IMR-90 (cell line): ENCODE results near the gene GABPB2. TPM values are rescaled to one million over a fixed set of nuclear protein-coding genes. Genes with fewer than 3 reads are reported as not detected.

Source experiments
- ATAC-seq: fragments of 200-7000 bp; cut with Tn5 transposase; 2 replicates; pipeline ENCODE4 v1.9.1; 2020; ENCODE audit warnings: low read depth, mild to moderate bottlenecking, moderate library complexity
- BruUV-seq: library from RNA; stranded (reverse); fragments of 400-500 nt; replicated peaks from 2 replicates; lab custom pipeline; 2021; lab: Mats Ljungman, UMichigan
- CTCF ChIA-PET: fragments of 300-600 bp; formaldehyde crosslinking; extraction: SDS; loops from one replicate; lab custom pipeline; 2021; ENCODE audit warnings: antibody characterized with exemption; lab: Yijun Ruan, JAX
- POLR2A ChIA-PET: fragments of 300-600 bp; sonication (Branson Sonifier 250); formaldehyde crosslinking; loops from one replicate; lab custom pipeline; 2022; ENCODE audit warnings: antibody characterized with exemption; ENCODE audit not compliant: unreplicated experiment; lab: Charles Lee
- DNase-seq: peaks from one replicate; pipeline ENCODE4 v3.0.0; 2013
- H2AFZ ChIP-seq: replicated peaks from 2 replicates; pipeline ENCODE3; 2013; ENCODE audit warnings: low read length, mild to moderate bottlenecking; ENCODE audit not compliant: poor library complexity
- H2AK5ac ChIP-seq: 2 replicates; pipeline ENCODE4 v1.6.1; 2013; ENCODE audit warnings: low read depth, low read length, inconsistent platforms
- H2AK9ac ChIP-seq: replicated peaks from 2 replicates; pipeline ENCODE3; 2013; ENCODE audit warnings: mild to moderate bottlenecking, low read depth, low read length, moderate library complexity; ENCODE audit not compliant: poor library complexity
- H2BK120ac ChIP-seq: 2 replicates; pipeline ENCODE4 v1.6.1; 2013; ENCODE audit warnings: low read depth, low read length, inconsistent platforms
- H2BK15ac ChIP-seq: 3 replicates; pipeline ENCODE4 v1.6.1; 2013; ENCODE audit warnings: low read depth, low read length, inconsistent platforms
- H2BK20ac ChIP-seq: 2 replicates; pipeline ENCODE4 v1.6.1; 2013; ENCODE audit warnings: low read depth, mild to moderate bottlenecking, inconsistent platforms, low read length, moderate library complexity
- H2BK5ac ChIP-seq: 2 replicates; pipeline ENCODE4 v1.6.1; 2013; ENCODE audit warnings: mild to moderate bottlenecking, low read depth, low read length, inconsistent platforms; ENCODE audit not compliant: poor library complexity, severe bottlenecking
- H3K14ac ChIP-seq: replicated peaks from 2 replicates; pipeline ENCODE4 v1.6.1; 2013; ENCODE audit warnings: low read depth, low read length, inconsistent platforms
- H3K18ac ChIP-seq: 2 replicates; pipeline ENCODE4 v1.6.1; 2013; ENCODE audit warnings: low read depth, low read length, control low read depth
- H3K23ac ChIP-seq: 2 replicates; pipeline ENCODE4 v1.6.1; 2013; ENCODE audit warnings: low read depth, low read length, inconsistent platforms
- H3K27ac ChIP-seq: 2 replicates; pipeline ENCODE4 v1.5.1; 2013; ENCODE audit warnings: mild to moderate bottlenecking, control low read depth, low read length; ENCODE audit not compliant: insufficient read depth
- H3K27me3 ChIP-seq: 2 replicates; pipeline ENCODE4 v1.6.1; 2013; ENCODE audit warnings: low read length; ENCODE audit not compliant: control insufficient read depth, insufficient read depth
- H3K36me3 ChIP-seq: 2 replicates; pipeline ENCODE4 v1.6.1; 2013; ENCODE audit warnings: low read length, mixed read lengths; ENCODE audit not compliant: control insufficient read depth, insufficient read depth
- H3K4ac ChIP-seq: 2 replicates; pipeline ENCODE4 v1.6.1; 2013; ENCODE audit warnings: low read depth, low read length, inconsistent platforms
- H3K4me1 ChIP-seq: 2 replicates; pipeline ENCODE4 v1.6.1; 2013; ENCODE audit warnings: low read length, mixed read lengths; ENCODE audit not compliant: control insufficient read depth, insufficient read depth
- H3K4me2 ChIP-seq: 2 replicates; pipeline ENCODE4 v1.6.1; 2013; ENCODE audit warnings: low read depth, mild to moderate bottlenecking, control low read depth, low read length, moderate library complexity
- H3K4me3 ChIP-seq: 2 replicates; pipeline ENCODE4 v1.5.1; 2013; ENCODE audit warnings: low read depth, mild to moderate bottlenecking, control low read depth, low read length, moderate library complexity; ENCODE audit not compliant: insufficient read depth
- H3K56ac ChIP-seq: 2 replicates; pipeline ENCODE4 v1.6.1; 2013; ENCODE audit warnings: low read length, inconsistent platforms; ENCODE audit not compliant: insufficient read depth; ENCODE audit errors: extremely low read depth
- H3K79me1 ChIP-seq, 2 experiments: 2 replicates each; pipeline ENCODE4 v1.6.1; 2013; ENCODE audit warnings: low read length in 2 of 2, inconsistent platforms in 1 of 2, low read depth in 1 of 2
- H3K9ac ChIP-seq: 2 replicates; pipeline ENCODE4 v1.6.1; 2013; ENCODE audit warnings: low read depth, low read length, control low read depth
- H3K9me1 ChIP-seq: 2 replicates; pipeline ENCODE4 v1.6.1; 2013; ENCODE audit warnings: low read length, inconsistent platforms; ENCODE audit not compliant: insufficient read depth
- H3K9me3 ChIP-seq: 2 replicates; pipeline ENCODE4 v1.6.1; 2013; ENCODE audit warnings: low read length; ENCODE audit not compliant: control insufficient read depth, insufficient read depth
- H4K20me1 ChIP-seq: 2 replicates; pipeline ENCODE4 v1.6.1; 2013; ENCODE audit warnings: low read length, inconsistent platforms; ENCODE audit not compliant: insufficient read depth
- H4K5ac ChIP-seq: 2 replicates; pipeline ENCODE4 v1.6.1; 2013; ENCODE audit warnings: mild to moderate bottlenecking, low read depth, low read length, control low read depth
- H4K8ac ChIP-seq, 2 experiments: 2 replicates each; pipeline ENCODE4 v1.6.1; 2013; ENCODE audit warnings: low read depth in 2 of 2, low read length in 2 of 2, control low read depth in 1 of 2, inconsistent platforms in 1 of 2
- H4K91ac ChIP-seq: 2 replicates; pipeline ENCODE4 v1.6.1; 2013; ENCODE audit warnings: low read depth, low read length, inconsistent platforms; ENCODE audit not compliant: insufficient read depth
- BHLHE40 ChIP-seq: fragments of 150-350 bp; IDR thresholded peaks from 2 replicates; pipeline ENCODE4 v1.6.1; 2016; ENCODE audit warnings: mild to moderate bottlenecking, low read depth, low read length
- CEBPB ChIP-seq: IDR thresholded peaks from 2 replicates; pipeline ENCODE4 v1.6.1; 2012; ENCODE audit warnings: low read depth, low read length, improper control_type of control experiment
- CHD1 ChIP-seq: IDR thresholded peaks from 2 replicates; pipeline ENCODE4 v1.6.1; 2012; ENCODE audit warnings: low read depth, low read length, improper control_type of control experiment
- FOS ChIP-seq: fragments of 150-350 bp; IDR thresholded peaks from 2 replicates; pipeline ENCODE4 v1.6.1; 2016; ENCODE audit warnings: low read depth, low read length
- MAFK ChIP-seq: IDR thresholded peaks from 2 replicates; pipeline ENCODE4 v1.6.1; 2012; ENCODE audit warnings: low read depth, low read length, improper control_type of control experiment
- MAZ ChIP-seq: IDR thresholded peaks from 2 replicates; pipeline ENCODE4 v1.6.1; 2012; ENCODE audit warnings: low read depth, mild to moderate bottlenecking, low read length, improper control_type of control experiment, moderate library complexity, borderline replicate concordance
- MXI1 ChIP-seq: IDR thresholded peaks from 2 replicates; pipeline ENCODE4 v1.6.1; 2012; ENCODE audit warnings: low read depth, mild to moderate bottlenecking, low read length, moderate library complexity, borderline replicate concordance
- NFE2L2 ChIP-seq: fragments of 150-350 bp; IDR thresholded peaks from 2 replicates; pipeline ENCODE4 v1.6.1; 2016; ENCODE audit warnings: low read depth, mild to moderate bottlenecking, low read length
- POLR2A ChIP-seq: IDR thresholded peaks from 2 replicates; pipeline ENCODE4 v1.6.1; 2012; ENCODE audit warnings: mild to moderate bottlenecking, low read depth, low read length
- RAD21 ChIP-seq: IDR thresholded peaks from 2 replicates; pipeline ENCODE4 v1.6.1; 2012; ENCODE audit warnings: low read length, improper control_type of control experiment
- RCOR1 ChIP-seq: IDR thresholded peaks from 2 replicates; pipeline ENCODE4 v1.6.1; 2012; ENCODE audit warnings: mild to moderate bottlenecking, low read length, improper control_type of control experiment; ENCODE audit not compliant: insufficient replicate concordance
- RFX5 ChIP-seq: IDR thresholded peaks from 2 replicates; pipeline ENCODE4 v1.8.0; 2012; ENCODE audit warnings: low read depth, mild to moderate bottlenecking, low read length, moderate library complexity
- SMC3 ChIP-seq: fragments of 150-350 bp; IDR thresholded peaks from 2 replicates; pipeline ENCODE4 v1.6.1; 2016; ENCODE audit warnings: low read depth, mild to moderate bottlenecking, antibody characterized with exemption, low read length, moderate library complexity
- WGBS, 2 experiments: methylation state at CpG; one replicate each; pipeline versions ENCODE4 v1.1.5 to v1.1.7; 2013; ENCODE audit warnings: missing lambda C conversion rate in 2 of 2; ENCODE audit not compliant: insufficient read length in 1 of 2; ENCODE audit errors: extremely low coverage in 2 of 2; 5-methylcytosine and 5-hydroxymethylcytosine counted together
- dilution Hi-C: fragments of 300-500 bp; cut with HindIII; formaldehyde crosslinking; loops from one replicate; pipeline ENCODE4 v1.14.3; 2018; ENCODE audit warnings: low sequenced_read_pairs; ENCODE audit not compliant: unreplicated experiment
- in situ Hi-C: fragments of 300-500 bp; cut with MboI; formaldehyde crosslinking; loops from 3 replicates; pipeline ENCODE4 v1.14.3; 2019; ENCODE audit warnings: low sequenced_read_pairs, inconsistent platforms, mixed read lengths
- intact Hi-C: fragments of 100-400 bp; cut with micrococcal nuclease; formaldehyde crosslinking; loops from 2 replicates; pipeline ENCODE4 v1.10.0; 2022
- polyA plus RNA-seq, 3 experiments: library from polyadenylated mRNA; depleted of rRNA; stranded (reverse); fragments of >200 nt; gene quantifications; 2 replicates each; pipeline ENCODE4 v1.2.3, GENCODE V29; 2012; ENCODE audit warnings: low replicate concordance in 1 of 3
- total RNA-seq: library from RNA; depleted of rRNA; stranded (reverse); fragments of >200 nt; gene quantifications from 2 replicates; pipeline ENCODE4 v1.2.3, GENCODE V29; 2012
- TF ChIP-seq, protein P1 (sequence below): conservative IDR thresholded peaks from 2 replicates; pipeline ENCODE4 v1.5.1; 2012; ENCODE audit warnings: mild to moderate bottlenecking, low read depth, low read length, improper control_type of control experiment
- TF ChIP-seq, protein P2 (sequence below): fragments of 150-350 bp; IDR thresholded peaks from 2 replicates; pipeline ENCODE4 v1.6.1; 2017; ENCODE audit warnings: mild to moderate bottlenecking, antibody characterized with exemption, low read length, low read depth
- TF ChIP-seq, protein P3 (sequence below): fragments of 150-350 bp; IDR thresholded peaks from 2 replicates; pipeline ENCODE4 v1.6.1; 2016; ENCODE audit warnings: low read depth, mild to moderate bottlenecking, low read length, moderate library complexity, borderline replicate concordance

The GABPB2 gene
- total and polyA plus RNA-seq, 2 of the 4 experiments (the other 2 are of a cell fraction) = 7.5 to 12.9 TPM

DNA sequence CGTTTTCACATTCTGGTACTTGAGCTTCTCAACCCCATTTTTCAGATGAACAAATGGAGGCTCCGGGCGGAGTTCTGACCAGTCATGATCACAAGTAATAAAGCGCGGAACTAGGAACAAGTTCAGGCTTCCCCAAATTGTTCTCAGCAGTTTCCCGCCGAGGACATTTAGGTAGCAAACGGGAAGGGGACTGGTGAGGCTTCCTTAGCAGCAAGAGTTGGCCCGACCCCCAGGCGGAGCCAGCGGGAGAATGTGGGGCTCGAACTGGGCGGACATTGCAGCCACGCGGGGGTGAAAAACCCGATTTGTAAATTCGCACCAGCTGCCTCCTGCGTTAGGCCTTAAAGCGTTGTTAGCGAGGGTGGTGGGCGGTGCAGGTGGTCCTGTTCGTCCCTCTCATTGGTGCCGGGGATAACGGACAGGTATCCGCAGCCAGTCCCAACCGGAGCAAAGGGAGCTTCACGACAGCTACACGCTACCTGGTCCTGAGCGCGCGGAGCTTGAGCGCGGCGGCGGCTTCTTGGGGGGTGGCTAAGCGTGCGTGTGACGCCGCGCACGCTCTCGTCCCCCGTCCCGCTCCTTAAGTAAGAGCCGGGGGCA lies 60.5 kb downstream of the GABPB2 start:
- no peak overlapping the region for H3K4me2 ChIP-seq
- H3K4me3 ChIP-seq = no peak overlapping the region

More for the DNA sequence above, 60.5 kb downstream of the GABPB2 start:
- ChIA-PET CTCF (interaction anchor here (0.5 to 0.6 kb wide), 2 partner anchors 20 to 92 kb away, joined by 3 to 4 read pairs; no protein-coding TSS in a partner anchor), POLR2A (interaction anchor here (0.6 kb wide), 1 partner anchor 268 kb away, joined by 5 read pairs; no protein-coding TSS in a partner anchor)
- no peak overlapping the region for H3K18ac ChIP-seq
- H3K9me1 ChIP-seq = no peaks in the 10 kb centered on the region
- H3K79me1 ChIP-seq = no peaks in the 10 kb centered on the region
- H4K8ac ChIP-seq = no peak overlapping the region
- no peak overlapping the region for H3K9ac ChIP-seq
- no peak overlapping the region for H2AK5ac ChIP-seq
- no peak overlapping the region for H2BK20ac ChIP-seq
- no peak overlapping the region for H3K56ac ChIP-seq
- no peaks in the 10 kb centered on the region for H3K9me3 ChIP-seq
- peak overlapping the region; percentile 80 for H2AFZ ChIP-seq
- no peaks in the 10 kb centered on the region for H4K20me1 ChIP-seq
- in situ Hi-C loops = no loop called here
- intact Hi-C loops = no loop called here
- H4K91ac ChIP-seq = no peak overlapping the region
- peaks cover 9% of the 10 kb centered on the region for H3K27me3 ChIP-seq
- ATAC-seq (peak; percentile 64), DNase-seq (peak; percentile 32)
- H2BK120ac ChIP-seq = no peak overlapping the region
- no peak overlapping the region for H2AK9ac ChIP-seq
- WGBS, 2 experiments = 31% methylated on average over 39 of the region's 45 CpGs; no CpG with 5 or more reads in 1 of the 2 experiments
- dilution Hi-C loops = no loop called here
- no peak overlapping the region for H3K23ac ChIP-seq
- peaks cover 4% of the 10 kb centered on the region; the same call in 1 of the 2 replicates for H3K36me3 ChIP-seq
- no peak overlapping the region for H3K14ac ChIP-seq
- H2BK15ac ChIP-seq = no peak overlapping the region
- BruUV-seq = no TSS peak
- no peak for TF ChIP-seq BHLHE40
- TF ChIP-seq MAZ = no peak
- TF ChIP-seq NFE2L2 = no peak
- TF ChIP-seq MXI1 = no peak
- no peak for TF ChIP-seq CEBPB
- no peak for TF ChIP-seq RAD21
- TF ChIP-seq CHD1 = no peak
- TF ChIP-seq RCOR1 = no peak
- TF ChIP-seq, protein P1, sequence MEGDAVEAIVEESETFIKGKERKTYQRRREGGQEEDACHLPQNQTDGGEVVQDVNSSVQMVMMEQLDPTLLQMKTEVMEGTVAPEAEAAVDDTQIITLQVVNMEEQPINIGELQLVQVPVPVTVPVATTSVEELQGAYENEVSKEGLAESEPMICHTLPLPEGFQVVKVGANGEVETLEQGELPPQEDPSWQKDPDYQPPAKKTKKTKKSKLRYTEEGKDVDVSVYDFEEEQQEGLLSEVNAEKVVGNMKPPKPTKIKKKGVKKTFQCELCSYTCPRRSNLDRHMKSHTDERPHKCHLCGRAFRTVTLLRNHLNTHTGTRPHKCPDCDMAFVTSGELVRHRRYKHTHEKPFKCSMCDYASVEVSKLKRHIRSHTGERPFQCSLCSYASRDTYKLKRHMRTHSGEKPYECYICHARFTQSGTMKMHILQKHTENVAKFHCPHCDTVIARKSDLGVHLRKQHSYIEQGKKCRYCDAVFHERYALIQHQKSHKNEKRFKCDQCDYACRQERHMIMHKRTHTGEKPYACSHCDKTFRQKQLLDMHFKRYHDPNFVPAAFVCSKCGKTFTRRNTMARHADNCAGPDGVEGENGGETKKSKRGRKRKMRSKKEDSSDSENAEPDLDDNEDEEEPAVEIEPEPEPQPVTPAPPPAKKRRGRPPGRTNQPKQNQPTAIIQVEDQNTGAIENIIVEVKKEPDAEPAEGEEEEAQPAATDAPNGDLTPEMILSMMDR = no peak
- TF ChIP-seq, protein P2, sequence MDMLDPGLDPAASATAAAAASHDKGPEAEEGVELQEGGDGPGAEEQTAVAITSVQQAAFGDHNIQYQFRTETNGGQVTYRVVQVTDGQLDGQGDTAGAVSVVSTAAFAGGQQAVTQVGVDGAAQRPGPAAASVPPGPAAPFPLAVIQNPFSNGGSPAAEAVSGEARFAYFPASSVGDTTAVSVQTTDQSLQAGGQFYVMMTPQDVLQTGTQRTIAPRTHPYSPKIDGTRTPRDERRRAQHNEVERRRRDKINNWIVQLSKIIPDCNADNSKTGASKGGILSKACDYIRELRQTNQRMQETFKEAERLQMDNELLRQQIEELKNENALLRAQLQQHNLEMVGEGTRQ = no peak
- TF ChIP-seq MAFK = no peak
- TF ChIP-seq, protein P3, sequence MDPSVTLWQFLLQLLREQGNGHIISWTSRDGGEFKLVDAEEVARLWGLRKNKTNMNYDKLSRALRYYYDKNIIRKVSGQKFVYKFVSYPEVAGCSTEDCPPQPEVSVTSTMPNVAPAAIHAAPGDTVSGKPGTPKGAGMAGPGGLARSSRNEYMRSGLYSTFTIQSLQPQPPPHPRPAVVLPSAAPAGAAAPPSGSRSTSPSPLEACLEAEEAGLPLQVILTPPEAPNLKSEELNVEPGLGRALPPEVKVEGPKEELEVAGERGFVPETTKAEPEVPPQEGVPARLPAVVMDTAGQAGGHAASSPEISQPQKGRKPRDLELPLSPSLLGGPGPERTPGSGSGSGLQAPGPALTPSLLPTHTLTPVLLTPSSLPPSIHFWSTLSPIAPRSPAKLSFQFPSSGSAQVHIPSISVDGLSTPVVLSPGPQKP = no peak
- TF ChIP-seq POLR2A = no peak
- TF ChIP-seq FOS = no peak
- TF ChIP-seq SMC3 = no peak
- TF ChIP-seq RFX5 = no peak
- H3K27ac ChIP-seq = no peak overlapping the region
- H3K4ac ChIP-seq = no peak overlapping the region
- H3K4me1 ChIP-seq = no peaks in the 10 kb centered on the region
- no peak overlapping the region for H4K5ac ChIP-seq
- no peak overlapping the region for H2BK5ac ChIP-seq
